GM19240 (cell line): Measurements from ENCODE around the gene MLH1.

ENCODE experiments used
- DNase-seq: peaks from one replicate; pipeline ENCODE4 v3.0.0; 2011; ENCODE audit warnings: low spot score; ENCODE audit not compliant: insufficient read length

MLH1 gene

DNA sequence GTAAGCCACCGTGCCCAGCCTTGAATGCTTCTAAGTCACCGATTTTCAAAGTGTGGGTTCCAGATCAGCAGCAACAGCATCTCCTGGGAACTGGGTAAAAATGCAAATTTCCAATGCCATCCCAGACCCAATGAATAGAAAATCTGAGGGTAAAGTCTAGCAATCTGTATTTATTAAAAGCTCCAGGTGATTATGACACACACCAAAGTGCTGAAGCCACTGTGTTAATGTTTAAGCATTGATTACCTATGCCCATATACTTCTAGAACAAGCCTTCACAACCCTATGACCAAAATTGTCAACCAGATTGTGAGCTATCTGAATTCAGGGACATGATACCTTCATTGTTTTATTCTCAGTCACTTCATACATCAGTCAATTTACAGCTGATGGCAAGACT, 94.6 kb downstream of the MLH1 start:
- DNase-seq = no peak

DNA sequence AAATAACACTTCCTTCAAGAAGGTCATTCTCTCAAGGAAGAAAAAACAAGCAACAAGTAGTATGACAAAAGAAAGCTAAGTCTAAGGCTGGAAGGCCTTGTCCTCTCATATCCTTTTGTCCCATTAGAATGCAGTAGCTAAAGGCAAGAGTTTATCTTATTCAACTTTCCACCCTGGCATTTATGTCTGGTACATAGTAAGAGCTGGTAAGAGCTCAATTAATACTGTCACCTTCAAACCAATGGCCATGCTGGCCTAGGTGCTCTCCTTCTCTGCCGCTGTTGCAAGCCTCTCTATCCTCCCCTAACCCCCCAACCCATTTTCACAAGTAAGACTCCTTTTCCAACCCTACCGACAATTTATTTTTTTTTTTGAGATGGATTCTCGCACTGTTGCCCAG, 99.2 kb downstream of the MLH1 start:
- DNase-seq = no peak

DNA sequence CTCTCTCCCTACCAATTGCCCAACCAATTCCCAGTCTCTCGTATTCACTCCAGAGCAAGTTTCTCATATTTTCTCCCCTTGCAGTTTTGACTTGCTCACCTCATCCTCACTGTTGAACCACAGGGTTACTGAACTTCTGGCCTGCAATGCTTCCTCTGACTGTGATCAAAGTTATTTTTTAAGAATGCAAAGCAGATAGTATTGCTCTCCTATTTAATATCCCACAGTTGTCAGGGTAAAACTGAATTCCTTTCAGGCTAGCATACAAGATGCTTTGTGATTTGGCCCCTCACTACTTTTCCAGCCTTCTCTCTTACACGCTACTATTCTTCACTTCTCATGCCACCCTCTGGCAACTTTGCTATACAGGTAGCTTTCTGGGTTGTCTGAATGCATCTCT, 100.2 kb downstream of the MLH1 start:
- DNase-seq = no peak

DNA sequence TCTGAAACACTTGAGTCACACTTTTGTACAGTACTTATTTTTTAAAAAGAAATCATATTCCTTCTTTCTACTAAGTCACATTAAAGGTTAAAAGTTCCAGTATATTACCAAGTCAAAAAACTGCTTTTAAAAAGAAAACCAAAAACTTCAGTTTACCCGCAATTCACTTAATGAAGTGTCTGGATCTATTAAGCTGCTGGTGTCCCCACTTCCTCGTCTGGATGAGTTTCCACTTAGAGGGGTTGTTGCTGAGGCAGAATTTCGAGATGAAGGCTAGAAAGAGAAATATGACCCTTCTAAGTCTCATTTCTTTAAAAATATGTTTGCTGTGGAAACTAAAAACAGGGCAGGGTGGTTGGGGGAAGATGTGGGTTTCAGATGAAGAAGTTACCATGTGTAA, 101.3 kb downstream of the MLH1 start:
- no peak for DNase-seq

DNA sequence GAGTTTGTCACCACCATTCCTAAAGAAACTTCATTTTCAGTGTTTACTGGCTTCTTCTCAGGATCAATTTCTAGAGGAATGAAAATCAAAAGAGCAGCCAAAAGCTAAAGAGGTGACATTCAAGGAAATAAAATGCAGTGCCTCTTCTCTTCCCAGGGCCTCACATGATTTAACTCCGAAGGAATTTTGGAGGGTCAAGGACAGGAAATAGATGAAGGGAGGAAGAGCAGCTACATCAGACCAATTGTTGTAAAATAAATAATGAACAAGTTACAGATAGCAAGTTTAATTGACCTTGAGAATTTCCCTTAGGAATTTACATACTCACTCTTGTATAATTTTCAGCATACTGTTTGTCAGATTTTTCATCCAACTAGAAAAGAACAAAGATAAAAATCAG, 103.0 kb downstream of the MLH1 start:
- DNase-seq = no peak

DNA sequence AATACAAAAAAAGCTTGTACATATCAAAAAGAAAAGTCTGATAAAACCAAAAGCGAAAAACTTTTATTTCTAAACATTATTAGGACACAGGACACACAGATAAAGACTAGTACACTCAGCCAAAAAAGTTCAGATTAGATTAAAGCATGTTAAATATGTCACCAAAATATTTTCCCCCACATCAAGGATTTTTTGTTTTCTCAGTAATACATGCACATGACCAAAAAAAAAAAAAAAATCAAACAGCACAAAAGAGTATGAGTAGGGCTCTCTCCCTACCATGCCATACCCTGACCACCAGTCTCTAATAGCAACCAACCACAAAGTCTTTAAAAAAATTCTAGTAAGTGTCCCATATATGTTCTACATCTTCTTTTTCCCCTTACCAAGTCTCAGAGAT, 103.7 kb downstream of the MLH1 start:
- DNase-seq = no peak

DNA sequence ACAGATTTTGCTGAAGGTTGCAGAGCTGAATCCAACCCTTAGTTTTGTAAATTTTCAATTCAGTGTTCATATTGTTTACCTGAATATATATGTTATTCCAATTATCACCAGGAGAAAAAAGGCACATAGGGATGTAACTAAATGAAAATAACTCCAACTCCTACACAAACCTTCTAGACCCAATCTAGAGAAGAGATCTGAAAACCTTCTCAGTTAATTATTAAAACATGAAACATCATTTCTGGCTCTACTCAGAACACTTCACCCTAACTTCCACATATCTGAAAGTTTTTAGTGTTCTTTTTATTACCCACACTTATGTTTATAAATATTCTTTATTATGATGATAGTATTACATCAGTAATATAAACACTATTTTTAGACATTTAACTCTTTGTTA, 104.5 kb downstream of the MLH1 start:
- no peak for DNase-seq

DNA sequence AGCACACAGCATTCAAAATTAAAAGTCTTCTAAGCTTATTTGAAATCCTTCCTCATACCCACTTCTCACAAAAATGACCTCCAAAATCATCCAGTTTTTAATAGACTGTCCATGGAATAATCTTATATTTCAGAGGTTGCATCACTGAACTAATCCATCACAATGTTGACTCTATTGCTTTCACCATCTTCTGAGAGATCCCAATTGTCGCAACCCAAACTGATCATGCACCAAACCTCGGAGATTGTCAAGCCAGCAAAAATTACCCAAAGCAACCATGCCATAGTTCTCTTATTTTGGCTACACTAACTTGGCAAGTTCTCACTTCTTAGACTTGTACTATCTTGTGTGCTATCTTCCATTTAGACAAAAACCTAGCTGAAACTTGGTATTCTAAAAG, 105.6 kb downstream of the MLH1 start:
- no peak for DNase-seq

DNA sequence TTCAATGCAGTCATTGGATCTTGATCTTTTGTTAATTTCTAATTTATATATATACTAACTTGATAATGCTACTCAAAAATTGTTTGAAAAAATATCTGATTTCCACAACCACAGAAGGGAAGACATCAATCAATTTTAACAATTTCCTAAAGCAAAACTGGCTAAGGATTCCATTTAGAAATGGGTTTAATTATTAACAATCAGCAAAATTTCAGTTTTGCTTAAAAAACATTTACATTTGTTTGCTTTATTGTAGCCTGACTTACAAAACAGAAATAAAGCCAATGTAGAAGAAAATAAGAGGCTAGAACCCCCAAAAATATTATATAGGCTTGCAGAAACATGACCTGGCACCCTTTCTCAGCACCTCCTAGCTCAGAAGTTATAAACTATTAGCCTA, 106.2 kb downstream of the MLH1 start:
- DNase-seq = no peak

DNA sequence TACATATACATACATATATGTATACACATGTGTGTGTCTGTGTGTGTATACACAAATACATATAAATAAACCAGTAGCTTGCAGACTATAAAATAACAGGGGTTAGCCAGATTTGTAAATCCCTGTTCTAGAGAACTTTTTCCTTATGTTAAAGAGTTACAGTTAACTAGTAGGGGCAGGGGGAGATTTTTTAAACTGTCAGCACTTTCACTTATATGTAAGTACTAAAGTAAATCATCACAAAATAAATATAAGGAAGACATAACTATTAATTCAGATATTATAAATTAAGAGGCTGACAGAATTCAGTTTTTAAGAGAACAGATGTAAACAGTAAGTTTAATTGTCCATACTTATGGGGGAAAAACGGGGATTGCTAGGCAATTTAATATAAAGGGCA, 107.1 kb downstream of the MLH1 start:
- no peak for DNase-seq
